Choroid plexus epithelial cell (primary cell): Measurements from ENCODE around the gene SEC24D.

Experiments
- DNase-seq: peaks from one replicate; pipeline ENCODE4 v3.0.0-alpha.2; 2010; ENCODE audit warnings: low read depth
- H3K4me3 ChIP-seq: 2 replicates; pipeline ENCODE4 v1.5.1; 2011; ENCODE audit warnings: low read depth, mild to moderate bottlenecking, control low read depth, low read length, moderate library complexity
- TF ChIP-seq, protein P1 (sequence below): conservative IDR thresholded peaks from 2 replicates; pipeline ENCODE4 v1.5.1; 2011; ENCODE audit warnings: low read depth, mild to moderate bottlenecking, control low read depth, inconsistent platforms, low read length, moderate library complexity

Gene SEC24D

DNA sequence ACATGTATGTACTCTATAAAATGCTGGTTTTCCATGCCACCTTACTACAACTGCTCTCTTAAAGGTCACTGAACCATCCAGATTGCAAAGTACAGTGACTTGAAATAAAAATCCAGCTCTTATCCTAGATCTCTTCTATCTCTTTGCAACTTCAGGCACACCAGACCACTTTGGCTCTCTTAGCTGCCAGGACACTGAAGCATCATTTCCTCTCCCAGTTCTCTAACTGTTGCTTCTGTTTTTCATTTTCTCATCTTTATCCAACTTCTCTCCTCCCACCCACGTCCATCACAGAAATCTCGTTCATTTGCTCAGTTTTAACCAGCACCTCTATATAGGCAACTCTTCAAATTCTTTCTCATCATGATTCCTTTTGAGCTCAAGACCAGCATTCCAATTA is 76.4 kb downstream of the SEC24D start:
- TF ChIP-seq, protein P1, sequence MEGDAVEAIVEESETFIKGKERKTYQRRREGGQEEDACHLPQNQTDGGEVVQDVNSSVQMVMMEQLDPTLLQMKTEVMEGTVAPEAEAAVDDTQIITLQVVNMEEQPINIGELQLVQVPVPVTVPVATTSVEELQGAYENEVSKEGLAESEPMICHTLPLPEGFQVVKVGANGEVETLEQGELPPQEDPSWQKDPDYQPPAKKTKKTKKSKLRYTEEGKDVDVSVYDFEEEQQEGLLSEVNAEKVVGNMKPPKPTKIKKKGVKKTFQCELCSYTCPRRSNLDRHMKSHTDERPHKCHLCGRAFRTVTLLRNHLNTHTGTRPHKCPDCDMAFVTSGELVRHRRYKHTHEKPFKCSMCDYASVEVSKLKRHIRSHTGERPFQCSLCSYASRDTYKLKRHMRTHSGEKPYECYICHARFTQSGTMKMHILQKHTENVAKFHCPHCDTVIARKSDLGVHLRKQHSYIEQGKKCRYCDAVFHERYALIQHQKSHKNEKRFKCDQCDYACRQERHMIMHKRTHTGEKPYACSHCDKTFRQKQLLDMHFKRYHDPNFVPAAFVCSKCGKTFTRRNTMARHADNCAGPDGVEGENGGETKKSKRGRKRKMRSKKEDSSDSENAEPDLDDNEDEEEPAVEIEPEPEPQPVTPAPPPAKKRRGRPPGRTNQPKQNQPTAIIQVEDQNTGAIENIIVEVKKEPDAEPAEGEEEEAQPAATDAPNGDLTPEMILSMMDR: no peak
- no peak for DNase-seq
- H3K4me3 ChIP-seq: no peak overlapping the region

DNA sequence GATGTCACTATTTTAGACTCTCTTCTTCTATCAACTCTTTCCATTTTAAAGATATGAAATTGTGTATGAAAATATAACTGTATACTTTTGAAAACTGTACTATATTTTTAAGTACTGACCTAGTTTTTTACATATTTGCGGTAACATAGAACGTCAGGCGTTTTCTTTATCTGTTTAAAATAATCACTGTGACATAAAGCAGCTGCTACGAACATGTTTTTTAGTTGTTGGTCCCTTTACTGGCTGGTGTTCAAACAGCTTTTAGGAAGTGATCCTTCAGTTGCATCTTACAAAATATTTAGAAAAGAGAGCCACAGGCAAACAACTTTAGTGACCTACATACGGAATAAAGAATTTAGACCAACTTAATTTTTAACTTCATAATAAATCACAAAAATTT is 77.6 kb downstream of the SEC24D start:
- H3K4me3 ChIP-seq: no peak overlapping the region
- TF ChIP-seq, protein P1: no peak
- peak; percentile 94 for DNase-seq

DNA sequence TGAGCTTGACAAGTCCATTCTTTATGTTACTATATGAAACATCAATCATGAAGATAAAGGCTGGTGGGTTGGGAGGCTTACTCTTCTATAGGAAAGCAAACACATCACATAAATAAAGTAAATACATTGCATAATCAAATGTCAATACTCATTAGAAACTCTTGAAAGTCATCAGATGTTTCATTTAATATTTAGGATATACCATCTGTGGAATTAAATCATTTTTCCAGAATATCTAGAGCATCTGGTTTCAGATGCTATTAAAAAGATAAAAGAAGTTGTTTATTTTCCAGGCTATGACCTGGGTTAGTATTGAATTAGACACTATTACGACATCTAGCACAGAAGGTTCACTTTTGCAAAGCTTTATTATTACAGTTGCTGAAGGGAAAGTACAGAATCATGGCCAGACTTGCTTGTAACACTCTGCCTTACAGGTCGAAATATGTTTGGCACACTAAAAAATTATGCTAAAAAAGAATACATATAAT is 78.1 kb downstream of the SEC24D start:
- H3K4me3 ChIP-seq: no peak overlapping the region
- TF ChIP-seq, protein P1: no peak
- DNase-seq: peak; percentile 95

DNA sequence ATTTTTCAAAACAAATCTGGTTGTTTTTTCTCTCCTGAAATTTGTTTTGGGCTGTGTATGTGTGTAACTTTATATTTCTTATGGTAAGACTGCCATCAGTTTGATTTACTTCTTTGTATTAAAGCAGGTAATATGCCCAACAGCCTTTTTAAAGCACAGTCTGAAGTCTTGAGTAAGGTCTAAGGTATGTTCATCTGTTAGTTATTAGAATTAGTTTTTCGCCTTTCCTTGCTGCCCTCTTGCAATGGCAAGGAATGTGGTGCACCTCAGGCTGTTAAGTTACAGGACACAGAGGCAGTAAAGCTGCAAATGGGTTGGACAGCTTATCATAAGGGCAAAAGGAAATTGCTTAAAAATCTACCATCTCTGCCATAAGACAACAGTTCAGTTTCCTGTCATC is 79.0 kb downstream of the SEC24D start:
- TF ChIP-seq, protein P1: no peak
- DNase-seq: no peak
- no peak overlapping the region for H3K4me3 ChIP-seq

DNA sequence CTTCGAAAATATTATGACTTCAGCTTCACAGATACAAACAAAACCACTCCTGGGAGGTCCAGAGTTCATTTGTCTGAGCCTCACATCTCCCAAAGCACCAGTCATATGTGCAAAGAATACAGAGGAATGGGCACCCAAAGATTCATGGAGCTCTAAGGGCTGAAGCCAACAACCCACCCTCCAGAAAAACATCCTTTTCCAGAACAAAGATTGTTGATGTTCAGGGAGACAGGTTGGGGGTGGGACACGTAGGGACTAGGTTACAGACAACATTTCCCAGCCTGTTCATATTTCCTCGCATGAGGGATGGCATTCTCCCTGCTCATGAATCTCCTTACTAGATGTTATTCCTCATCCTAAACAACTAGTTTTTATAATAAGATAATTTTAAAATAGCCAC is 79.5 kb downstream of the SEC24D start:
- DNase-seq: no peak
- TF ChIP-seq, protein P1: no peak
- H3K4me3 ChIP-seq: no peak overlapping the region

DNA sequence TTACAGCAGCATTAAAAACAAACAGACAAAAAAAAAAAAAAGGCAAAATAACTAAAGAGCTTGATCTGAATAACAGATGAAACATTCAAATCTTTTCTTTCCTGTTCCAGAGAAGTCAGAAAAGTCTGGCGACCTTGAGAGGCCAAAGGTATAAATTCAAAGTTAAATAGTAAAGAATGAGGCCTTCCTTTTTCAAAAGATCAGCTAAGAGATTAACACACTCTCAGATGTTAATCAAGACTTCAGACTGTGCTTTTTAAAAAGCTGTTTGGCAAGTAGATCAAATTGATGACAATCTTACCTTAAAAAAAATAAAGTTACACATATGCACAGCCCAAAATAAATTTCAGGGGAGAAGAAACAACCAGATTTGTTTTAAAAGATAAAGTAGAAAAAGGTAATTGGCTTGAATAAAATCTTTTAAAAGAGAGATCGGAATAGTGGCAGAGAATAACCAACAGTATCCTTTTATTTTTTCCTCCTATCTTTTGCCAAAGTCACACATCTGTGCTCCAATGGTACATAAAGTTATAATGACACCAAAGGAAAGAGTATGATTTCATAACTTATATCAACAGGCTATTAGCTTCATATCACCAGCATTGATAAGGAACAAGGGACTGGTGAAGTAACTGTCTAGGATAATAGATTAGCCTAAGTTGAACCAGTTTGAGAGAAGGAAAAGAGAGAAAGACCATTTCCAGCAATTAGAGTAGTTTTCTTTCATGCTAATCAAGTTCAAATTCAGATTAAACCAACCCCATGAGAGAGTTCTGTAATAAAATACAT is 80.3 kb downstream of the SEC24D start:
- no peak for DNase-seq
- H3K4me3 ChIP-seq: no peak overlapping the region
- TF ChIP-seq, protein P1: no peak

DNA sequence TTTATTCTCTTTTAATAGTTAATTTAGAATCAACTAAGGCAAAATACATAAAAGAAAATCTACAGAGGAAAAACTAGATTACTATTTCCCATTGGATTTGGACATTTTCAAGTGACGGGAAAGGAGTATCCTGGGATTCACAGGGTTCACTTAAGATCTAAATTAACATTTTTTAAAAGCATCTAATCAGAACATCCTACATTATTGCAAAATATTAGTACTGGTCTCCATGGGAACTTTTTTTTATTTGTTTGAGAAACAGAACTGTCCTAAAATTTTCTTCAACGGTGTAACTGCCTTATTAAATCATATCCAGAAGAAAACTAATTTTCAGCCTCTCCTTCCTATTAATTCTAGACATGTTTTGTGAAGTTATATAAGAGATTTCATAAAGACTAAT is 81.0 kb downstream of the SEC24D start:
- TF ChIP-seq, protein P1: no peak
- no peak overlapping the region for H3K4me3 ChIP-seq
- no peak for DNase-seq
